ENCODE results near the gene ZDHHC7. TPM values are rescaled to one million over a fixed set of nuclear protein-coding genes. Genes with fewer than 3 reads are reported as not detected.

ZDHHC7 gene
- total and polyA plus RNA-seq, 4 donors, result 30.3 to 48.1 (median 40.3) TPM

DNA sequence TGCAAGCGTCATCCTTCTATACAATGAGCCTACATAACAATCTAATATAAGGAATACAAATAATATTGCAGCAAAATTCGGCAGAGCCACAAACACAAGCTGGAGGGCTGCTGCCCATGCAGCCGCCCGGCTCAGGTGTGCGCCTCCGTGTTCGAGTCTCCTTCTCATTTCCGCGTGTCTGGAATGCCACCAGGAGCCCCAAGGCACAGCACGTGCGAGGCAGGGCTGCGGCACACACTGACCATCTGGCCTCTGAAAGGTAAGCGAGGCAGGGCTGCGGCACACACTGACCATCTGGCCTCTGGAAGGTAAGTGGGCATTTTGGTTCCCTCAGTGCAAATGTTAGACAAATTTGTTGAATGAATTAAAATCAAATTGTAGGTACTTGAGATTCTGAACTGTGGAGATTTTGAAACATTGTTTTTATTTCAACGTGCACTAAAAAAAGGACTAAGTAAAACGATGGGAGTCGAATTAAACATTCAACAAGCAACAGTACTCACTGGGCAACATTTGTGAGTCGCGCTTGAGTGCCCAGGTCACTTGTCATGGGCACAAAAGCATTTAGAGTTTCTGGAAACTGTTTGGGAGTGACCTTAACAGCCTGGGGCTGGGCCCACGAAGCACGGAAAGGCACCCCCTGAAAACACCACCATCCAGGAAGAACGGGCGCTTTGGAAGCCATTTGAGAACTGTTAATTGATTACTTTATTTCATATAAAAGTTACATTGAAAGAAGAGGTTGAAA, 37.4 kb downstream of the ZDHHC7 start:
- 89% methylated on average over 15 of the region's 23 CpGs for WGBS (ENCODE audit: insufficient coverage)
- Histone ChIP-seq H3K36me3 (ENCODE audit: control insufficient read depth, insufficient read depth, low read length) (peaks cover 49% of the 10 kb centered on the region), H3K4me1 (ENCODE audit: control insufficient read depth, insufficient read depth, low read length) (peaks cover 32% of the 10 kb centered on the region), H3K4me3 (ENCODE audit: low read depth, low read length) (no peak overlapping the region), H3K27me3 (ENCODE audit: control insufficient read depth, insufficient read depth, low read length) (no peaks in the 10 kb centered on the region), H3K27ac (ENCODE audit: low read depth, low read length) (no peak overlapping the region), H3K9me3 (ENCODE audit: control insufficient read depth, insufficient read depth, low read length) (no peaks in the 10 kb centered on the region)
- no peak for DNase-seq (ENCODE audit: low read depth in 4 of 6, low spot score in 6 of 6)

DNA sequence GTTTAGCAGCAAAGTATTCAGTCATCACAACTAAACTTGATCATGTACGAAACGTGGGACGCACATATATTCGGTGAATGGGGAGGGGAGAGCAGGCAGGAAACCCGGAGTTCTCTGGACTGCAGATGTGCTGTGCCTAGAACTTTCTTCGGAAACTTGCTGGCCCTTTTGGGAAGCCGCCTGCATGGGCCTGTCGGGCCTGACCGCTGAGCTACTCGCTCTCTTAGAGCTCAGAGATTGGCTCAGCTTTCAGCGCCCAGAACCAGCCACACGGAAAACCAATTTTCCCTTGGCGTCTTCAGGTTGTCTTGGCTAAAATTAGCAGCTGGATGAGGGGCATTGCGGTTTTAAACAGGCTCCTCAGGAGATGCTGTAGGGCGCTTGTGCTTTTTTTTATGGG, 38.1 kb downstream of the ZDHHC7 start:
- Histone ChIP-seq H3K27me3 (ENCODE audit: control insufficient read depth, insufficient read depth, low read length) (no peaks in the 10 kb centered on the region), H3K36me3 (ENCODE audit: control insufficient read depth, insufficient read depth, low read length) (peaks cover 44% of the 10 kb centered on the region), H3K4me1 (ENCODE audit: control insufficient read depth, insufficient read depth, low read length) (peaks cover 32% of the 10 kb centered on the region), H3K9me3 (ENCODE audit: control insufficient read depth, insufficient read depth, low read length) (no peaks in the 10 kb centered on the region), H3K27ac (ENCODE audit: low read depth, low read length) (no peak overlapping the region), H3K4me3 (ENCODE audit: low read depth, low read length) (no peak overlapping the region)
- WGBS (ENCODE audit: insufficient coverage), result 83% methylated on average over 13 of the region's 15 CpGs
- no peak for DNase-seq (ENCODE audit: low read depth in 4 of 6, low spot score in 6 of 6)

DNA sequence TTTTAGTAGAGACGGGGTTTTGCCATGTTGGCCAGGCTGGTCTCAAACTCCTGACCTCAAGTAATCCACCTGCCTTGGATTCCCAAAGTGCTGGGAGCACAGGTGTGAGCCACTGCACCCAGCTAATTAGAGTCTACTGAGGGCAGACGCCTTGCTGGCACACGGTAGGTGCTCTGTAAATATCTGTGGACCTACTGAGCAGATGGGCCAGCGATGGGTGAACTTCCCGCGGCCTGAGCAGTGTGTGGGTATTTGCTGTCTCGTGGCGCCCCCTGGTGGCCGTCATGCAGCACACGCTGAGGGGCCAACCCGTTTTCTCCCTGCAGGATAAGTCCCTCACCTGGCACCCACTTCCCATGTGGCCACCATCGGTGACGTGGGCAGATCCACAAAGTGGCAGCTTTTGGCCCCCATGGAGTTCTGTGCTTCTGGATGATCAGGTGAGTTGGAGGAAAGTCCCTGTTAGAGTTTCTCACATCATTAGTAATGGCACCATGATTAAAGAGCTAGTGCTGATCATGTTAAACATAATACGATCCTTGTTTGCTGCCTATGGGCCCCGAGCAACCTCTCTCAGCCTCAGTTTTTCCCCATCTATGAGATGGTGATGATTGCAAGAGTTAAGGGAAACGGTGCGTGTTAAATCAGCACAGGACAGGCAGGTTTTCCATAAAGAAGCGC, 40.7 kb downstream of the ZDHHC7 start:
- H3K4me3 ChIP-seq (ENCODE audit: low read depth, low read length), result no peak overlapping the region
- H3K4me1 ChIP-seq (ENCODE audit: control insufficient read depth, insufficient read depth, low read length), result peaks cover 8% of the 10 kb centered on the region
- no peaks in the 10 kb centered on the region for H3K9me3 ChIP-seq (ENCODE audit: control insufficient read depth, insufficient read depth, low read length)
- 27% methylated on average over 14 of the region's 18 CpGs for WGBS (ENCODE audit: insufficient coverage)
- H3K27ac ChIP-seq (ENCODE audit: low read depth, low read length), result no peak overlapping the region
- no peaks in the 10 kb centered on the region for H3K27me3 ChIP-seq (ENCODE audit: control insufficient read depth, insufficient read depth, low read length)
- H3K36me3 ChIP-seq (ENCODE audit: control insufficient read depth, insufficient read depth, low read length), result peaks cover 23% of the 10 kb centered on the region
- peak in 4 of 6 donors; percentile 42 to 92 (median 70) for DNase-seq (ENCODE audit: low read depth in 4 of 6, low spot score in 6 of 6)

DNA sequence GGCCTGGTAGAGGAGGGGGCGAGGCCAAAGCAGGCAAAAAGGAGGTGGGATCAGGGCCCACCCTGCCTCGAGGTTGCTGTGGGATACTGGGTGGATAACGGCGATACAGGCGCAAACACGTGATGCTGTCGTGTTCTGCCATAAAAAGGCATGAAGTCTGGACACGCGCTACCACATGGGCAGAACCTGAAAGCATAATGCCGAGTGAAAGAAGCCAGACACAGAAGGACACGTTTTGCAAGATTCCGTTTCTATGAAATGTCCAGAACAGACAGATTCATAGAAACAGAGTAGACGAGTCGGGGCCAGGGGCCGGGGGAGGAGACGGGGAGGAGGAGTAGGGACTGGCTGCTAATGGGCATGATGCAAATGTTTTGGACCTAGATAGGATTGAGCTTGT, 43.5 kb downstream of the ZDHHC7 start:
- no peaks in the 10 kb centered on the region for H3K36me3 ChIP-seq (ENCODE audit: control insufficient read depth, insufficient read depth, low read length)
- no peak for DNase-seq (ENCODE audit: low read depth in 4 of 6, low spot score in 6 of 6)
- H3K4me3 ChIP-seq (ENCODE audit: low read depth, low read length), result no peak overlapping the region
- no peaks in the 10 kb centered on the region for H3K9me3 ChIP-seq (ENCODE audit: control insufficient read depth, insufficient read depth, low read length)
- no peaks in the 10 kb centered on the region for H3K4me1 ChIP-seq (ENCODE audit: control insufficient read depth, insufficient read depth, low read length)
- WGBS (ENCODE audit: insufficient coverage), result 83% methylated on average over 16 of the region's 16 CpGs
- no peaks in the 10 kb centered on the region for H3K27me3 ChIP-seq (ENCODE audit: control insufficient read depth, insufficient read depth, low read length)
- no peak overlapping the region for H3K27ac ChIP-seq (ENCODE audit: low read depth, low read length)

DNA sequence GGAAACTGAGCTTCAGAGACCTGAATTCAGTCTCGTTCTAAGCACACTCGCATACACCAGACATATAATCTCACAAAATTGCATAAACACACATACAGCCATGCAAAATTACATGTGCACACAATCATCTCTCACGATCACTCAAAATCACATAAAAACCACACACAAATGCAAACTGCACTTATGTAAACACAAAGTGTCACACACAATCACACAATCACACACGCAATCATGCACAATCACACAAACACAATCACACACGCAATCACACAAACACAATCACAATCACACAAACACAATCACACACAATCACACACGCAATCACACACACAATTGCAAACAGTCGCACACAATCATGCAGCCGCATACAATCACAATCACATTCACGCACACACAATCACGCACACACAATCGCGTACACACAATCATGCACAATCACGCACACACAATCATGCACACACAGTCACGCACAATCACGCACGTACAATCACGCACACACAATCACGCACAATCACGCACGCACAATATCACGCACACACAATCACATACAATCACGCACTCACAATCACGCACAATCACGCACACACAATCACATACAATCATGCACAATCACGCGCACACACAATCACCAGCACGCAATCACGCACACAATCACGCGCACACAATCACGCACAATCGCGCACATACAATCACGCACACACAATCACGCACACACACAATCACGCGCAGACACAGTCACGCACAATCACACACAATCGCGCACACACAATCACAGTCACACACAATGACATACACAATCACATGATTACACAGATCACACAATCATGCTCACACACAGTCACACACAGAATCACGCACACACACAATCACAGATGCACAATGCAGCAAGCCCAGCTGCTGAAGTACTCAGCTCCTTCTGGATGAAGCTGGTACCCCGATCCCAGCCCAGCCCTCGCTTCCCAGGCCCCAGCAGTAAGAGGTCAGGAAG, 45.6 kb downstream of the ZDHHC7 start:
- no peaks in the 10 kb centered on the region for H3K27me3 ChIP-seq (ENCODE audit: control insufficient read depth, insufficient read depth, low read length)
- no peaks in the 10 kb centered on the region for H3K36me3 ChIP-seq (ENCODE audit: control insufficient read depth, insufficient read depth, low read length)
- H3K4me3 ChIP-seq (ENCODE audit: low read depth, low read length), result no peak overlapping the region
- H3K4me1 ChIP-seq (ENCODE audit: control insufficient read depth, insufficient read depth, low read length), result no peaks in the 10 kb centered on the region
- 89% methylated on average over 43 of the region's 43 CpGs for WGBS (ENCODE audit: insufficient coverage)
- H3K9me3 ChIP-seq (ENCODE audit: control insufficient read depth, insufficient read depth, low read length), result no peaks in the 10 kb centered on the region
- no peak for DNase-seq (ENCODE audit: low read depth in 4 of 6, low spot score in 6 of 6)
- H3K27ac ChIP-seq (ENCODE audit: low read depth, low read length), result no peak overlapping the region

DNA sequence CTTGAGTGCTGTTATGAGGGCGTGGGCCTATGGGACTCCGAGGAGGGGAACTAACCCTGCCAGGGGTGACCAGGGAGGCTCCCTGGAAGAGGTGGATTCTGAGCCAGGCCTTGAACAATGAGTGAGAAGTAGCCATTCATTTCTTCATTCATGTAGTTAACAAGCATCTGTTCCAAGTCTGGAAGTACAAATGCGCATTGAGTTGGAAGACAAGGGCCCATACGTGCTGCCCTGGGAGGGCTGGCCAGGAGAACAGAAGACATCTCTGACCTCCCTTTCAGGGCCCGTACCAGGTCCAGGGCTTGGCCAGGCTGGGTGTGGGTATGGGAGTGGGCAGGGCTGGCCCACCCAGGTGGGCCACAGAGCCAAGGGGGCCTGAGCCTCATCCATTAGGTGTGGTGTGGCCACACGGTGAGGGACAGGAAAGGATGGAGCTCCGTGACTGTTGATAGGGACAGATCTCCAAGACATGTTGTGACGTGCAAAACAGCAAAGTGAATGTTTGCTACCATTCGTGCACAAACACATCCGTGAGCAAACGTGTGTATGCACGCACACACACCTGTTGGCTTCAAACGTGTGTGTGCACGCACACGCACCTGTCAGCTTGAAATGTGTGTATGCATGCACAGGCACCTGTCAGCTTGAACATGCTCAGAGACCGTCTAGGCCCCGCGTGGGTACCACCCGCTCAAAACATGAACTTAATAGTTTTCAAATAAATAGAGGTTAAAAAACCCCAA, 46.8 kb downstream of the ZDHHC7 start:
- DNase-seq (ENCODE audit: low read depth in 4 of 6, low spot score in 6 of 6), result no peak
- H3K36me3 ChIP-seq (ENCODE audit: control insufficient read depth, insufficient read depth, low read length), result no peaks in the 10 kb centered on the region
- H3K27me3 ChIP-seq (ENCODE audit: control insufficient read depth, insufficient read depth, low read length), result no peaks in the 10 kb centered on the region
- no peaks in the 10 kb centered on the region for H3K9me3 ChIP-seq (ENCODE audit: control insufficient read depth, insufficient read depth, low read length)
- WGBS (ENCODE audit: insufficient coverage), result 90% methylated on average over 17 of the region's 19 CpGs
- H3K4me3 ChIP-seq (ENCODE audit: low read depth, low read length), result no peak overlapping the region
- H3K4me1 ChIP-seq (ENCODE audit: control insufficient read depth, insufficient read depth, low read length), result no peaks in the 10 kb centered on the region
- no peak overlapping the region for H3K27ac ChIP-seq (ENCODE audit: low read depth, low read length)

DNA sequence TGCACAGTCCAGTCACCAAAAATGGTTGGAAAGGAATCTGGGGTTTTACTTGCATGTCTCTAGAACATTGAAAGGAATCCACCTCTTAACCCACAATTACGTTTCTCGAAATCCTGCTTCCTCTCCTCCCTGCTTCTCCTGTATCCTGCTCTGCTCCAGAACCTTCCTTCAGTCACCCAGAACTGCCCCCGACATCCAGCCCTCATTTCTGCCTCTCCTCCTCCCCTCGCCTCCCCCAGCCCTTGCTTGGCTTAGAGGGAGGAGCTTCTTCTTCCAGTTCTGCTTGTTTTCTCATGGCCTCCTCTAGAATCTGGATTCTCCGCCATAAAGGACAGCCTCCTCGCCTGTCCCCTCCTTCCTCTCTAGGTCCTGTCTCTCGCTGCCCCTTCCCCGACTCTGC, 48.3 kb downstream of the ZDHHC7 start:
- H3K4me3 ChIP-seq (ENCODE audit: low read depth, low read length), result no peak overlapping the region
- 77% methylated on average over 8 of the region's 8 CpGs for WGBS (ENCODE audit: insufficient coverage)
- no peaks in the 10 kb centered on the region for H3K27me3 ChIP-seq (ENCODE audit: control insufficient read depth, insufficient read depth, low read length)
- DNase-seq (ENCODE audit: low read depth in 4 of 6, low spot score in 6 of 6), result no peak
- H3K27ac ChIP-seq (ENCODE audit: low read depth, low read length), result no peak overlapping the region
- no peaks in the 10 kb centered on the region for H3K36me3 ChIP-seq (ENCODE audit: control insufficient read depth, insufficient read depth, low read length)
- H3K4me1 ChIP-seq (ENCODE audit: control insufficient read depth, insufficient read depth, low read length), result no peaks in the 10 kb centered on the region
- no peaks in the 10 kb centered on the region for H3K9me3 ChIP-seq (ENCODE audit: control insufficient read depth, insufficient read depth, low read length)

DNA sequence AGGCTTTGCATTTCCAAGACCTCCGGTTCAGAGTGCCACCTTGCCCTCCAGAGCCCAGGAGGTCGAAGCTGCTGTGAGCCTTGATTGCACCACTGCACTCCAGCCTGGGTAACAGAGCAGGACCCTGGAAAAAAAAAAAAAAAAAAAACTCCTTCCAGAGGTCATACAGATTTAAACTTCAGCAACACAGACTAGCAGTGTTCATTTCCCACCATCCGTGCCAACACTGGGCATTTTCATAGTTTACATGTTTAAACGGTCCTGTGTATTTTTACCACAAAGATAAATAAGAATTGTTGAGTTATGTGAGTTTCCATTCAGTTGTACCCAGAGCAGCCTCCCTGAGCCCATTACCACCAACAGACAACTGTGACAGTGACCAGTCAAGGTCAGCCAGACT, 50.4 kb downstream of the ZDHHC7 start:
- no peaks in the 10 kb centered on the region for H3K36me3 ChIP-seq (ENCODE audit: control insufficient read depth, insufficient read depth, low read length)
- no peaks in the 10 kb centered on the region for H3K9me3 ChIP-seq (ENCODE audit: control insufficient read depth, insufficient read depth, low read length)
- H3K27me3 ChIP-seq (ENCODE audit: control insufficient read depth, insufficient read depth, low read length), result no peaks in the 10 kb centered on the region
- no peak overlapping the region for H3K27ac ChIP-seq (ENCODE audit: low read depth, low read length)
- WGBS (ENCODE audit: insufficient coverage), result 79% methylated on average over 2 of the region's 4 CpGs
- no peaks in the 10 kb centered on the region for H3K4me1 ChIP-seq (ENCODE audit: control insufficient read depth, insufficient read depth, low read length)
- H3K4me3 ChIP-seq (ENCODE audit: low read depth, low read length), result no peak overlapping the region
- DNase-seq (ENCODE audit: low read depth in 4 of 6, low spot score in 6 of 6), result no peak
